ENCODE measurements around the gene PM20D2.

The PM20D2 gene

GRCh38 chr6:89209457-89209856, 63.6 kb downstream of the PM20D2 start:
- DNase-seq, result no peak

- no peak for DNase-seq
These were observed 66.6 kb downstream of the PM20D2 start for GRCh38 chr6:89212472-89212871.

GRCh38 chr6:89214197-89214596, 68.3 kb downstream of the PM20D2 start:
- no peak for DNase-seq

Data from NCI-H2081 (cell line).